GM12875 (cell line): Measurements from ENCODE around the gene ZNF385D.

Source experiments
- H3K4me3 ChIP-seq: one replicate; pipeline ENCODE4 v1.5.1; 2011; ENCODE audit warnings: low read depth, low read length, control low read depth
- TF ChIP-seq, protein P1 (sequence below): IDR thresholded peaks from 2 replicates; pipeline ENCODE4 v1.5.1; 2011; ENCODE audit warnings: low read depth, mild to moderate bottlenecking, control low read depth, inconsistent platforms, low read length, moderate library complexity, borderline replicate concordance; ENCODE audit not compliant: insufficient read depth

ZNF385D gene

DNA sequence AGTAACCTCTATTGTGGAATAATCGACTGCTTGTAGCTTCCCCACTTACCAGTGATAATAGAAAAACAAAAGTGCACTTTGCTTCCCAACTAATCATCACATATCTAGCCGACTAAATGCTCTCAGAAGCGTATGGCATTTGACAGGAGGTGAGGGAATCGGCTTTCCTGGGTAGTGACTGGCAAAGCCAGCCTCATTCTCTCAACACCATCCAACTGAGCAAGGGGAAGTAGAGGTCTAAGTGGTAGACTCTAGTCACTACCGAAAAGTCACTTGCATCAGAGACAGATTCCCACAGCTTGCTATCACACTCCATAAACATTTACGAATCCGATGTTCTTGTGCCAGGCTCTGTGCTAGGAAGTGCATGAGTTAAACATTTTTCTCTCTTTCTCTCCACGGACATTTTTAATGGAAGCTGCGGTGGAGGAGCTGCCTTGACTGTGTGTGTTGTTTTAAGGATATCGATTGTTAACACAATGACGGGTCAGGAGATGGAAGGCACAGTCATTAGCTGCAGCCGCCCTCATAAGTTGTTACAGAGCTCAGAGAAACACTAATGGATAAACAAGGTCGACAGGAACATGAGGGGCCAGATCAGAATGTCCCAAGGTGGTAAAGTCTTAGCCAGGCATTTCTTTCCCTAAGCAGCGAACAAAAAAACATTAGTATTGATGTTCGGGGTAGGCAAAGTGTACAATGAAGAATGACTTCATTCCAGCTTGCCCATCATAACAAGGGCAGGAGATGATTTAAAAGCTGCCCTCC lies 11.9 kb downstream of the ZNF385D start:
- TF ChIP-seq, protein P1, sequence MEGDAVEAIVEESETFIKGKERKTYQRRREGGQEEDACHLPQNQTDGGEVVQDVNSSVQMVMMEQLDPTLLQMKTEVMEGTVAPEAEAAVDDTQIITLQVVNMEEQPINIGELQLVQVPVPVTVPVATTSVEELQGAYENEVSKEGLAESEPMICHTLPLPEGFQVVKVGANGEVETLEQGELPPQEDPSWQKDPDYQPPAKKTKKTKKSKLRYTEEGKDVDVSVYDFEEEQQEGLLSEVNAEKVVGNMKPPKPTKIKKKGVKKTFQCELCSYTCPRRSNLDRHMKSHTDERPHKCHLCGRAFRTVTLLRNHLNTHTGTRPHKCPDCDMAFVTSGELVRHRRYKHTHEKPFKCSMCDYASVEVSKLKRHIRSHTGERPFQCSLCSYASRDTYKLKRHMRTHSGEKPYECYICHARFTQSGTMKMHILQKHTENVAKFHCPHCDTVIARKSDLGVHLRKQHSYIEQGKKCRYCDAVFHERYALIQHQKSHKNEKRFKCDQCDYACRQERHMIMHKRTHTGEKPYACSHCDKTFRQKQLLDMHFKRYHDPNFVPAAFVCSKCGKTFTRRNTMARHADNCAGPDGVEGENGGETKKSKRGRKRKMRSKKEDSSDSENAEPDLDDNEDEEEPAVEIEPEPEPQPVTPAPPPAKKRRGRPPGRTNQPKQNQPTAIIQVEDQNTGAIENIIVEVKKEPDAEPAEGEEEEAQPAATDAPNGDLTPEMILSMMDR: no peak
- no peak overlapping the region for H3K4me3 ChIP-seq

DNA sequence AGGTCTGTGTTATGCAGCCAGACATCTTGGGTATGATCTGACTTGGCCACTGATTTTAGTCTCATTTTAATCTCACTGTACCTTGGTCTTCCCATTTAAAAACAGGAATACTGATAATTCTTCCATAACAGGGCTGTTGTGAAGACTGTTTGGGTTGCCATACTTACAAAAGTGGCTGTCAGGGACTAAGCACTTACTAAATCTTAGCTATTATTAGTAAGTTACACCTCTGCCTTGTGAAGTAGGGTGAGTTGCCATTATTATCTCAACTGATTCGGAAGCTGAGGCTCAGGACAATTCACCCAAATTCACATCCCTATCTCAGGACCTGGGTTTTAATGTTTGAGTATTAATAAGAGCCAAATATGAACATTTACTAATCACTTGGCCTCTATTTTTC lies 12.7 kb downstream of the ZNF385D start:
- no peak overlapping the region for H3K4me3 ChIP-seq
- TF ChIP-seq, protein P1: no peak

DNA sequence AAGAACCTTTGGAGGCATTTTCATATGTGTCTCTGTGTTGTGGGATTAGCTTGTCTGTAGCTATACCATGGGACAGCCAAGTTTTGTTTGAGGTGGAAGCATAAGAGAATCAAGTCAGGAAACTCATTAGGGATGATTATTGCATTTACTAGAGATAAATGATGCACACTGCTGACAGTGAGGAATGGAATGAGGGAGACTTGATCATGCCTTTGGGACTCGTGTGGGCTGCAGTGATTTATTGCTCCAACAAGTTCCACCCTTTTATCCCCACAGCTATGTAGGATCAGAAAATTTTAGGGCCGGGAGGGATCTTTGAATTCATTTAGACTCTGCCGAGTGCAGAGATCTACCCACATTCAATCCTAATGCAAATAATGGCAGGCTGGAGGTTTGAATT lies 16.3 kb downstream of the ZNF385D start:
- no peak overlapping the region for H3K4me3 ChIP-seq
- TF ChIP-seq, protein P1: no peak

DNA sequence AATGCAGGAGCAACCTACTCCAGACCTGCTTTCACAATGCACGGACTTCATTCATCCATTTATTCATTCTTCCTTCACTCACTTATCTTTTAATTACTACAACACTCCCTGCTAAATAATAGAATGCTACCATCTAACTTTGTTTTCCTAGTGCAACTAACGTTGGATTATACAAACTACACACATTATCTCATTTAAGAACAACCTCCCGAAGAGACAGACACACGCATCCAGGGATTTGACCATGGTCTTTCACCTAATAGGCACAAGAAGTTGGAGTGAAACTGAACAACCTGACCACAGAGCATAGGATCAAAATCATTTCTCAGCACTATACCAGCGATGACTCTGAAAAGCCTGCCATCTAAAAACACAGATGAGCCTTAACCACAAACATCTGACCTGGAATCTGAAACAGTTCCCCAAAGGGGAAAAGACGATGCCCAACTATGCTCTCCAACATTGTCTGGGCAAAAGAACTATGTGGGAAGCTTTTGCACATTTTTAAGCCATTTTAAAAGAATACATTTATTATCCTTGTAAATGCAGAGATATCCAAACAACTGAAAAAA lies 21.0 kb downstream of the ZNF385D start:
- TF ChIP-seq, protein P1: no peak
- no peak overlapping the region for H3K4me3 ChIP-seq

DNA sequence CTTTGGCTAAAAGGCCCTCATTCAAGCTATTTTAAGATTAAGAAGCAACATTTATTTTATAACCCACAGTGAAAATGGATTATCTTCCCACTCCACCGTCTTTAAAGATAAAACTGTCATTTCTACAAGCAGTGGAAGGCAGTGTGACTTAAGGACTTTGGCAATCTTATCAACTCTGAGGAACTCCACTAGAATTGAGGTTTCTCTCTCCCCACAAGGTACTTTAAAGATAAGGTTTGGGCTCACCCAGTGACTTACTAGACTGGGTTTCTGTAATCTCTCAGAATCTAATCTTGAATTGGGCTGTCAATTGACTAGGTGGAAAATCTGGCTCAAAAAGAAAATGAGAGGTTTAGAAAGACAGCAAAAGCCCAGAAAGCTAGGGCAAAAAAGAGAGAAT lies 21.7 kb downstream of the ZNF385D start:
- no peak overlapping the region for H3K4me3 ChIP-seq
- TF ChIP-seq, protein P1: no peak

DNA sequence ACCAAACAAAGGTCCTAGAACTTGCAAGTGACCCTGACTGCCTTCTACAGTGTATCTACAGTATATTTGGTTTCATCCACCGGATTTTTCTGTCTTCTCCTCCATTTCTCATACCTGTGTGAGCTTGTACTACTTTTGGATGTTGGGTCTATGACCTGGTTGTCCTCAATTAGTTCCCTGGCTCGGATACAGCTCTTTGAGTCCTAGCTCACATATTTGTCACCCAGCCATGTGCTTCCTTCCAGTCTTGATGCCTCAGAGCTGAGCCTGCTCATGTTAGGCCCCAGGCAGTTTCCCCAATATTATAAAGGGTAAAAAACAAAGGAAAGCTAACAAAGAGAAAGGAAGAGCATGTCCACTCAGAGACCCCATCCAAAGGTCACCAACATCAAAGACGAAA lies 28.2 kb downstream of the ZNF385D start:
- no peak overlapping the region for H3K4me3 ChIP-seq
- TF ChIP-seq, protein P1: no peak

DNA sequence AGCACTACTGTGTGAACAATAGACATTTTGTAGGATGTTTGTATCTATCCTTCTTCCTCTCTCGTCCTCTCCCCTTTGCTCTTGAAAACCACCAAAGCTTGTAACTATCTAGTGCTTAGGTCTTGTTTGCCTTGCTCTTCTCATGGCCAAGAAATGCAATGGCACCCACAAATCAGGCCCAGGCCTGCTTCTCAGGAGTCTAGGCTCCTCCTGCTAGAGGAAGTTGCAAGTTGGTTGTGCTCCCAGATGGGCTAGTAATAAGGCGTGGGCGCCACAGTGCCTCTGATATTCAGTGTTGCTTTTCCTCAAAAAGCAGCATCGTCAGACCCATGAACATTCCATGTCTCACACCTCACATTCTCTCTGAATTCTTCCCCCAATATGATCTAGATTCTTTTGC lies 28.7 kb downstream of the ZNF385D start:
- TF ChIP-seq, protein P1: no peak
- H3K4me3 ChIP-seq: no peak overlapping the region
